Medulla oblongata (tissue), 1 donor: ENCODE data around the gene FAM110C.
"Not testable (repeated sequence)": the region's sequence is repeated elsewhere in the genome, so short reads cannot be mapped to it uniquely, and the experiment has no call there.

ENCODE experiments used
- DNase-seq: peaks from one replicate; pipeline ENCODE4 v3.0.0-alpha.2; 2015; ENCODE audit errors: extremely low spot score

FAM110C gene

DNA sequence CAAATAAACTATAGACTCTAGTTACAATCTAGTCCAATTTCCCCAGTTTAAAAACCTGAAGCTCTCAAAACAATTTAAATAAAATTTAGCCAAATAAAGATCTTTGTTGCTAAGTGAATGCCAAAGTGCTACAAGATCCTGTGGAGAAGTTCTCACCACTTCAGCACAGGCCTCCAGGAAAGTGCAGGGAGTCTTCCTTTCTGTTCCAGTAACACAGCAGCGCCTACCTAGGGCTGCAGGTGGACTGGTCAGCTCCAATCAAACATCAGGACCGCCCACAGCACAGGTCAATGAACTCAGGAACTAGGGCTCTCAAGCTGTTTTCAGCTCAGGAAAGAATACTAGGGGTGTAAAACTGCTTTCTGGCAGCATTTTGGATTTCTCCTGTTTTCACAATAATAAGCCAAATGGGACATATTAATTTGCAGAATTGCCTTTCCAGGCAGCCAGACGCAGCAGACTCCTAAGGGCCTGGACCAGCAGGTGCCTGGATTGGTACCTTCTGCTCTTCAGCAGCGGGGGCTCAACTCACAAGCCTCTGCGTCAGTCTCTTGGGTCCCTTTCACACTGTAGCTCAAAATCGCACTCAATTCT lies 1.5 kb downstream of the FAM110C start:
- no peak for DNase-seq

DNA sequence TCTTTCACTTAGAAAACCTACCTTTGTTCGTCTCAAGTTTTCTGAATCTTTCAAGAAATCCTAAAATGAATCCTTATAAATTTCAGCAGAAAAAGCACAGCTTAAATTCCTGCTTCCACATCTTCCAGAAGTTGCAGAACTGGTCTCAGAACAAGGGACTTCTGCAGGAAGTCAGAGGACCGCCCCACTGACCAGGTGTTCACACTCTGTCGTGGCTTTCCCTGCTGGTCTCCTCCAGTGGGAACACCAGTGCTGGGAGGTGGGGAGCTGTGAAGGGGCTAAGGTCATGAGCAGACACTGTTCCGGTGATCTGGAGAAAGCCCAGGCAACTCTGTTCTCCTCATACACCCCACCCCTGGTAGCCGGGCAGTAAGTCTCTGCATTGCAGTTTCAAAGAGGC lies 3.5 kb downstream of the FAM110C start:
- no peak for DNase-seq

DNA sequence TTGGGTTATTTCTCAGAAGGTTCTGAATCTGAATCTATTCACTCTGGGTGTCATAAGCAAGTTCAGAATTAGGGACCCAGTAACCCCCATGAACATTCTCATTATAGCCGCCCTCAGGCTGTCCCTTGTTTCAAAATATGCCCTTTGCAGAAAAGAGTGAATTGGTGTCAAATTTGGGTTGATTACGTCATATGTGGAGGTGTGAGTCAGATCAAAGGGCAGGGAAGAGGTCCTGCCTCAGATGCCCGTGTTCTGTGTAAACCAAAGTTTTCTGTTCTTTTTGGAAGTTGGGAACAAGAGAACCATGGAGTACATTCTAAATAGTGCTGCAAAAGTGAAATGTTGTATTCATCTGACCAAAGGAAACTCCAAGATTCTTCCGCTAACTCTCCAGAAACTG lies 5.8 kb downstream of the FAM110C start:
- no peak for DNase-seq

DNA sequence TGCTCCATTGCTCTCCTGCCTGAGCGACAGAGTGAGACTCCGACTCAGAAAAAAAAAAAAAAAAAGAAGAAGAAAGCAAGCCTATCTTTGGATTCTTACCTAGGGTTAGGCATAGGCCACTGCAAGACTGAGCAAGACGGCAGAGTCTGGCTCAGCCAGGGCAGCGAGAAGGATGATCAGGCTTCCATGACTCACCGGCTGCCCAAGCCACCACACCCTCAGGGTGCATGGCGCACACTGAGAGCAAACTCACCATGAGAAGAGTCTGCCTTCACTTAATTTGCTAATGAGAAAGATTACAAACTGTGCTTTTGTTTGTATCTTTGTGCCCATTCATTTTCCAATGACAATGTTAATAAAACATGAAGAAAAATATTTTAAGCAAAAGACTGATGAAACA lies 8.2 kb downstream of the FAM110C start:
- no peak for DNase-seq

DNA sequence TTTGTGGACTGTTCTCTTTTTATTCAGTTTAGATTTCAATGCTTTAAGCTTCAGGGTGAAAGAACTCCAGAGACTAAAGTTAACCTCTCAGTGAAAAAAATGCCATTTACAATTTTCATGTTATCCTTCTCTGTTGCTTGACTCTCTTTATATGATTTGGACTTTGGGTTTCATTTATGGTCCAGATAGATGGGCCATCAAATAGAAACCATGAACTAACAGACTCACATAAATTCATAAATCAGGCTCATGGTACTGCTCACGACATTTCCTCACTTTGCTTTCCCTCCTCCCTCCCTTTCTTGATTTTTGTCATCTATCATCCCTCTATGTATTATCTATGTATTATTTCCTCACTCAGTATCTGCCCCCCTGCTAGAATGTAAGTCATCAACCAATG lies 10.0 kb downstream of the FAM110C start:
- DNase-seq, result no peak

DNA sequence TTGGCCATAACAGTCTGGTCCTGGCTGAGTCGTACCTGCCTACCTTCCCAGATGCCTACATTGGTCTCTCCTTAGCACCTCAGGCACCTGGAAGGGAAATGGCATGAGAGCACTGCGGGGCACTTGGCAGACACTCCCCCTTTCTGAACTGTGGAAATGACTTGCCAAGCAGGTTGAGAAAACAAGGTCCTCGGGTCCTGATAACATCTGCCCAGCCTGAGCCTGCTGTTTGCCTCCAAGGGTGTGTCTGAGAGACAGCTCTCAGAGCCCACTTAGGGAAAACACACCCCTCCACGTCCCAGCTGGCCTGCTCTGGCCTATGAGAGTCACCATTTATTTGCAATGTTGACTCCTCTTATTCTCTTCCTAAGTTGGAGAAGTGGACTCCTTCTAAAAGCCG lies 10.5 kb downstream of the FAM110C start:
- no peak for DNase-seq

DNA sequence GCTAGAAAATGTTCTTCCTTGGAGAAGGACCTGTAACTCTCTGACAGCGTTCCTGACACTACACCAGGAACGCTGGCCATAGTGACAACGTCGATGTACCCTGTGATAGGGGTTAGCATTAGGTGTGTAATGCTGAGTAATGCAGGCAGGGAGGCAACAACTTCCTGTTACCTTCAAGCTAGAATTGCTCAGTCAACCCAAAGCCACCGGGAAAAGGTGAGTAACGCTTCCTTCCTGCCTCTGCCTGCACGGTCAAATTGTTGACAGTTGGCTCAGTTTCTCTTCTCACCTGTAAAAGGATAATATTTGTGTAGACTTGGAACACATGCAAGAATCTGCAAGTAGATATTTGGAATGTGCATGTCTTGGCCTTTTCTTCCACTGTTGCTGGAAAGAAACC lies 12.7 kb downstream of the FAM110C start:
- no peak for DNase-seq

DNA sequence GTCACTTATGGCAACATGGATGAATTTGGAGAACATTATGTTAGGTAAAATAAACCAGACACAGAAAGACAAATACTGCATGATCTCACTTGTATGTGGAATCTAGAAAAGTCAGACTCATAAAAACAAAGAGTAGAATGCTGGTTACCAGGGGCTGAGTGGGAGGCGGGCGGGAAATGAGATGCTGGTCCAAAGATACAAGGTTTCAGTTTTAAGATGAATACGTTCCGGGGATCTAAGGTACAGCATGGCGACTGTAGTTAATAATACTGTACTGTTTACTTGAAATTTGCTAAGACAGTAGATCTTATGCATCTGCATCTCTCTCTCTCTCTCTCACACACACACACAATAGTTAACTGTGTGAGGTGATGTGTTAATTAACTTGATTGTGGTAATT lies 14.2 kb downstream of the FAM110C start:
- DNase-seq, result no peak

DNA sequence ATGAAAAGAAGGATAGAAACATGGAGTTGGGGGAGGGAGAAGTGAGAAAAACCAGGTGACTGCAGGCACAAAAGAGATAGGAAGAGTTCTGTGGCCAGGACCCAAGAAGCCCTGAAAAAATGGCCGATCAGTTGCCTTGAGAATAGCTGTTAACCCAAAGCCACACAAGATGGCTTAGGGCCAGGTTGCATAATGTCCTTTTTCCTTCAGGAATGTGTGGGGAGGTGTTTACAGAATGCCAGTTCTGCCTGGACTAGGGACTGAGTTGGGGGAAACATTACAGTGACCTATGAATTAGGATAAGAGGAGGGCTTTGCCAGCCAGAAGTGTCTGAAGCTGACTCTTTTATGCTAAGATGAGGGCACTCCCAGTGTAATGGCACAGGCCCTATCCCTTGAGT lies 17.1 kb downstream of the FAM110C start:
- DNase-seq, result no peak

DNA sequence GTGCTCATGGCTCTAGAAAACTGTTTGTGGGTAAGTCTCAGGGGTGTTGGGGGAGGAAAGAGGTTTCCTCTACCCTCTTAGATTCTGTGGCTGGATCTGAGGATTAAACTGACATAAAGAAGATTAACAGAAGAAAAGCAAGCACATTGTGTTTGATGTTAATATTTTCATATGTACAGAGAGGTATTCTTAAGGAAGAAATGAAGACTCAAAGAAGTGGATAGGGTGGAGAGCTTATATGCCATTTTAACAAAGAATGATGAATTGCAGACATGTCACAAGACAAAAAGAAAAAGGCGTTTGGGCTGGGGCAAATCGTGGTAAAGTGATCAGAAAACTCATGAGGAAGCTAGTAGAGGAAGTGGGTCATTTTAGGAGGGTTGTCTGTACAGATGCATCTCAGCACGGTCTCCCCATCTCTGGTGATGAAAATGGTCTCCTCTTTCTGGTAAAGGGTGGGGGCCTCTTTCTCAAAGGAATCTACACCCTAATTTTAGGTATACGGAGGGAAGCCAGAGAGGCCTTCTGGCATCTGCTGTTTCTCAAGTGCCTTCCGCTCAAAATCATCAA lies 17.8 kb downstream of the FAM110C start:
- DNase-seq, result no peak

DNA sequence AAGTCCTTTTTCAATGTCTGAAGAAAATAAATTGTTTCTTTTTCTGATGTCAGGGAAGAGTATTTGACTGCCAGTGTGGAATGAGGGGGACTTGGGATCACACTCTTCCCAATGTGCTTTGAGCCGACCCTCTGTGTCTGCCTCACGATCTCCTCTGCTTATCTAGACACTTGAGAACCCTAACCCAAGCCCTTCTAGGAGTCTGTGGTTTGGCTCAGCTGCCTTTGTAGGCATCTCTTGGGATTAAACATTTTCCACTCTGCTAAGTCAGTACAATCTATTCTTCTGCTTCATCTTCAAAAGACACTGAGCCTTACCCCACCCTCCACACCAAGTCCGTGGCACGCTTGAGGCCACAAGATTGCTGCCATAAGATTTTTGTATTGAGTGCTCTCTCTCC lies 19.4 kb downstream of the FAM110C start:
- DNase-seq, result peak; percentile 33

DNA sequence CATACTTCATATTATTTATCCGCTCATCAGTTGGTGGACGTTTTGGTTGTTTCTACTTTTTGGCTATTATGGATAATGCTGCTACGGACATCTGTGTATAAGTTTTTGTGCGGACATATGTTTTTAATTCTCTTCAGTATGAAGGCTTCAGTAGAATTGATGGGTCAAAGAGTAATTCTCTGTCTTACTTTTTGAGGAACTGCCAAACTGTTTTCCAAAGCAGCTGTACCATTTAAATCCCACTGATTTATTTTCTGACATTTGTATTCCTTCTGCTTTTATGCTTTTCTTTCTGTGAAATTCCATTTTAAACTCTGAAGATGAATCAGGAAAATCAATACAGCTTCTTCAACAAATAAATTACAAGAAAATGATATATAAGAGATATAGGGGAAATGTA lies 20.8 kb downstream of the FAM110C start:
- no peak for DNase-seq

DNA sequence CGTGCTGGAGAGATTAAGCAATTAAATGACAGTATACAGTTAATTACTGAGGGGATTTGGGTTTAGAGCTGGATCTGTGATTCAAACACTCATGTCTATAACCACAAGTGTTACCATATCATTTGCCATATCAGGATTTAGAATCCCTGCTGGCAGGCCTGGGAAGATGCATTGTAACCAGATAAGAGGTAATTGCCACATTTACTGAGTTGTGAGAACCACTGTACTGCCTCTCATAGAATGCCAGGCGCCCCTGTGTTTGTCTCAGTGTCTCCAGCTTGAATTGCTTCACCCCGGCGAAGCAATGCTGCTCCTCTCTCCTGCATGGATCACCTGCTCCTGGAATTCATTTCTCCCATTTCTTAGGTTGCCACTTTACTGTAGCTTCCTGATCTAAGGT lies 21.7 kb downstream of the FAM110C start:
- not testable (repeated sequence) for DNase-seq

DNA sequence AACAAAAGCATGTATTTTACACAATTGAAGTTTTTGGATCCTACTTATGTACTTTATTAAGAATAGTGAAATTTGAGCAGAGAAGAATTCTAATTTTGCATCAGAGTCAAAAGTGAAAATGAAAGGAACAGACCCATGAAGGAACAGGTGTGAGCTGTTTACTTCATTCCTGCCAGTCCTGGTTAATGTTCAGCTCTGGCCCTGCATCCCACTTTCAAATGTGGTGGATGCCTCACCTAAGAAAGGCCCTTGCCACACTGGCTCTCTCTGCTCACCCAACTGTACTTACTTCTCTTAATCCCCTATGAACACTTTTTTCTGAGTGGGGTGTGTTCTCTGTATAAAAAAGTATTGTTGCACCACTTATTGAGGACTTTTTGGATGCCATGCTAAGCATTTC lies 22.2 kb downstream of the FAM110C start:
- DNase-seq, result no peak

DNA sequence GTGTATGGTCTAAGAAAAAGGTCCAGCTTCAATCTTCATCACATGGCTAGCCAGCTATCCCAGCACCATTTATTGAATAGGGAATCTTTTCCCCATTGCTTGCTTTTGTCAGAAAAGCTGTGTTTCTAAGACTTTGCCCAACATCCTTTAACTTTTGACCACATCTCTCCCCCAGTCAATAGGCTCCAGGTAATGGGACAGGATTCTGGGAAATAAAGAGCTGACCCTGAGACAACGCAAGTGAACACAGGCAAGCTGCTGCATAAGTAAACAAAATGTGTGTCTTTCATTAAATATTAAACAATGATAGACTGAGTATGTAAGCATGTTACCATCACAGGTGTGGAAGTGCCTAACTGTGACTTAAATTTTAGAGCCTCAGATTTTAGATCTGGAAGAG lies 23.0 kb downstream of the FAM110C start:
- DNase-seq, result no peak

DNA sequence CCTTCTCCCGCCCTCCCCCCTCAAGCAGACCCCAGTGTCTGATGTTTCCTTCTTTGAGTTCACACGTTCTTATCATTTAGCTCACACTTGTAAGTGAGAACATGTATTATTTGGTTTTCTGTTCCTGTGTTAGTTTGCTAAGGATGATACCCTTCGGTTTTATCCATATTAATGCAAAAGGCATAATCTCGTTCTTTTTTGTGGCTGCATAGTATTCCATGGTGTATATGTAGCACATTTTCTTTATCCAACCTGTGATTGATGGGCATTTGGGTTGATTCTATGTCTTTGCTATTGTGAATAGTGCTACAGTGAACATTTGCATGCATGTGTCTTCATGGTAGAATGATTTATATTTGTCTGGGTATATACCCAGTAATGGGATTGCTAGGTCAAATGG lies 24.1 kb downstream of the FAM110C start:
- DNase-seq, result not testable (repeated sequence)

DNA sequence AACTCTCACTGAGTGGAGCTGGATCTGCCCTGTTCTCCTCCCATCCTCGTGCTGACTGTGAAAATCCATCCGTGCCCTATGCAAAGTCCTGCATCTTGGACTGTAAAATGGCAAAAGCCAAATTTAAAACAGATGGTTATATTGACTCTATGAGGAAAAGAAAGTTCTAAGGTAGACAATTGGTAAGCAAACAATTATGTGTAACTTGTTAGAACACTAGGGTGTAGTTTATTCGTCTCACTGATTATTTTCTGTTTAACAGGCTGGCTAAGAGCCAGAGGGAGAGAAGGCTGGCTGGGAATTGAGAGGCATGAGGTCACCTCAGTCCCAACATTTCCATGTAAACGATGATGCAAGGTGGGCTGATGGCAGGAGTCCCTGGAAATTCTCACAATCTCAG lies 26.0 kb downstream of the FAM110C start:
- not testable (repeated sequence) for DNase-seq

DNA sequence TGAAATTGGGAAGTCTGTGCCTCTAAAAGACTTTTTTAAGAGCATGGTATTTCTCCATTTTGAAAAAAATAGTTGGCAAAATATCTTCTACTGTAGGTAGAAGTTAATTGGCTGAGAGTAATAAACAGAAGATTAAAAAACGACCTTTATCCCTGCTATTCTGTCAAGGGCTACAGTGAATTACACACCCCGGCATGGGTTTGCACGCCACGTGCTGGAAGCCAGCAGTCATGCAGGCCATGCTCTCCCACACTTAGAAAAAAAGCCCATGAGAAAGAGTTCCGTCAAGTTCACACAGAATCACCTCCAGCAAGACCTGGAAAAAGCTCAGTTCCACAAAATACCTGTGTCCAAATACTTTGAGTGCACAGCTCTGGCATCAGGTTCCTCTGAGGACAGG lies 26.8 kb downstream of the FAM110C start:
- no peak for DNase-seq

DNA sequence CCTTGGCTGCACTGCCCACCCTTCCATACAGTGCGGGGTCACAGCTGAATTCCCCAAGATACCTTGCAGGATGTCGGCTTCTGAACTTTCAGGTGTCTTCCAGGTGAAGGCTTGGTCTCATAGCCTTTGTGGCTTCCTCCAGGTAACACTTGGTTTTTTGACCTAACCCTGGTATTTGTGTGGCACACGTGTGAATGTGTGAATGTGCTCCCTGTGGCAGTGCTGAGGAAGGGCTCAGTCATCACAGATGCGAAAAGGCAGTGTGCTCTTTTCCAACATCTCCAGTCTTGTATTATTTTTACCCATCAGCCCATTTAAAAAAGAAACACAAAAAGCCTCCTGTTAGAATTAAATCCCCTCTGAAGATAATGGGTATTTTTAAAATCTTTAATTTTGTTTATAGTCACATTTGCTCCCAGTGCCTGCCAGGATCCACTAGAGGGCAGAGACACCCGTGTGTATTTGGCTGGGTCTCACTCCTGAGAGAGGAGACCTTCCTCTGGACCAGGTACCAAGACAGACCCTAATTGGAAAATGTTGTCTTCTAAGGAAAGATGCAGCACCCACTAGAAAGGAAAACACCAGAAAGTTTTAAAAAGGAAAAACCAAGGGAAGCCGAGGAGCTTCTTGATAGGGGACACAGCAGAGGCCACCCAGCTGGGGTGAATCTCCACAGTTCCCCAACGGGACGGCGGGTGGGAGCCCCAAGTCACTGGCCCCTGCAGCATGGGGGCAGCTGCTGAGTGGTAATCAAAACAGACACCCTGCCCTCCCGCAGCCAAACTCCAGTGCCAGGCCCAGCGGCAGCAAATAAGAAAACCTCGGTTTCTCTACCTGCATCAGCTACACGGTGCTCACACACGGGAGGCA lies 27.7 kb downstream of the FAM110C start:
- peak; percentile 26 for DNase-seq

DNA sequence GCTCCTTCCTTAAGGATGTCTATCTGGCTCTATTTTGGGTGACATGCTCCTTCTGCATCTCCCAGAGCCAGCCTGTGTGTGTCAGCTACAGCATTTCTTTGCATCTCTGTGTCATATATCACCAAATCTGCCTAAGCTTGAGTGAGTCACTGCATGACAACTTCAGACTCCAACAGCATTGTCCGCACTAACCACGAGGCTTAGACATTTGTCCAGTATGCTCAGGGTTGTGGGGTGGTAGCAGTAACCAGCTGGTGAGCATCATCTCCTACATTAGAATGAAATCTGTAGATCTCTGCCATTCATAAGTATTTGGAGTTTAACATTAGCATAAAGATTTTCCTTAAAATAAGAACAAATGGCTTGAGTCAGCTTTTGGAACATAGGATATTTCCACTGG lies 30.4 kb downstream of the FAM110C start:
- not testable (repeated sequence) for DNase-seq

DNA sequence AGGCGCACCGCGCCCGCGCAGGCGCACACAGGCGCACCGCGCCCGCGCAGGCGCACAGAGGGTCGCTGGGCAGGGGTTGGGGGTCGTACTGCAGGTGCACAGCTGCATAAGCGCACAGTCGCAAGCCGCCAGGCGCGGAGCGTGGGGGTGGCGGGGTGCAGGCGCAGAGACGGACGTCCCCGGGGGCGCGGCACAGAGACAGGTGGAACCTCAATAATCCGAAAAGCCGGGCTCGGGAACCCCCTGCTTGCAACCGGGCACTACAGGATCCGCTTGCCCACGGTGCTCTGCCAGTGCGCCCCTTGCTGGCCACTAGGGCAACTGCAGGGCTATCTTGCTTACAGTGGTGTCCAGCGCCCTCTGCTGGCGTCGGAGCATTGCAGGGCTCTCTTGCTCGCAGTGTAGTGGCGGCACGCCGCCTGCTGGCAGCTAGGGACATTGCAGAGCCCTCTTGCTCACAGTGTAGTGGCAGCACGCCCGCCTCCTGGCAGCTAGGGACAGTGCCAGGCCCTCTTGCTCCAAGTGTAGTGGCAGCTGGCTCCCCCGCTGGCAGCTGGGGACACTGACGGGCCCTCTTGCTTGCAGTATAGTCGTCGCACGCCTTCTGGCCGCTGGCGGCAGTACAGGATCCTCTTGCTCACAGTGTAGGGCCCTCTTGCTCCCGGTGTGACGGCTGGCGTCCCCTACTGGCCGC lies 34.9 kb downstream of the FAM110C start:
- DNase-seq, result no peak

DNA sequence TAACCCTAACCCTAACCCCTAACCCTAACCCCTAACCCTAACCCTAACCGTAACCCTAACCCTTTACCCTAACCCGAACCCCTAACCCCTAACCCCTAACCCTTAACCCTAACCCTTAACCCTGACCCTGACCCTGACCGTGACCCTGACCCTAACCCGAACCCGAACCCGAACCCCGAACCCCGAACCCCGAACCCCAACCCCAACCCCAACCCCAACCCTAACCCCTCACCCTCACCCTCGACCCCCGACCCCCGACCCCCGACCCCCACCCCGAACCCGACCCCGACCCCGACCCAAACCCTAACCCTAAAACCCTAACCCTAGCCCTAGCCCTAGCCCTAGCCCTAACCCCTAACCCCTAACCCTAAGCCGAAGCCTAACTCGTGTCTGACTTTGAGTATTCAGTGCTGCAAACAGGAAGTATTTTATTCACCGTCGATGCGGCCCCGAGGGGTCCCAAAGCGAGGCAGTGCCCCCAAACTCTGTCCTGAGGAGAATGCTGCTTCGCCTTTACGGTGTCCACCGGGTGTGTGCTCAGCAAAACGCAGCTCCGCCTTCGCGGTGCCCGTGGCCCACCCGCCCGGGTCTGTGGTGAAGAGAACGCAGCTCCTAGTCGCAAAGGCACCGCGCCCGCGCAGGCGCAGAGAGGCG lies 36.0 kb downstream of the FAM110C start:
- no peak for DNase-seq
